HepG2 (cell line): ENCODE results near the gene CHST13.

Source experiments
- ETS1 ChIP-seq: sonication (generic); formaldehyde crosslinking; IDR thresholded peaks from 2 replicates; pipeline ENCODE4 v1.4.0; 2020; ENCODE audit warnings: missing genetic modification reagents
- FOXA1 ChIP-seq, 2 experiments: fragments of 450-650 bp in 1 of 2; sonication (generic) in 1 of 2; formaldehyde crosslinking in 1 of 2; IDR thresholded peaks; 2 replicates each; pipeline versions ENCODE4 v1.4.0 to v1.6.1; 2016 to 2020; ENCODE audit warnings: missing genetic modification reagents in 1 of 2
- FOXO4 ChIP-seq: sonication (generic); formaldehyde crosslinking; conservative IDR thresholded peaks from 2 replicates; pipeline ENCODE4 v1.8.1; 2023; ENCODE audit warnings: missing genetic modification reagents
- MAZ ChIP-seq, 2 experiments: sonication (generic) in 1 of 2; formaldehyde crosslinking in 1 of 2; IDR thresholded peaks; 2 replicates each; pipeline versions ENCODE4 v1.5.0 to v1.6.1; 2012 to 2020; ENCODE audit warnings: low read depth in 2 of 2, mild to moderate bottlenecking in 2 of 2, borderline replicate concordance in 1 of 2, improper control_type of control experiment in 1 of 2, low read length in 1 of 2, missing genetic modification reagents in 1 of 2, moderate library complexity in 1 of 2
- PAX8 ChIP-seq: sonication (generic); formaldehyde crosslinking; IDR thresholded peaks from 2 replicates; pipeline ENCODE4 v1.8.0; 2022; ENCODE audit warnings: mild to moderate bottlenecking, missing genetic modification reagents, borderline replicate concordance
- POLR2AphosphoS5 ChIP-seq: IDR thresholded peaks from 2 replicates; pipeline ENCODE4 v1.6.1; 2012; ENCODE audit warnings: low read depth, low read length
- TEAD2 ChIP-seq: sonication (generic); formaldehyde crosslinking; IDR thresholded peaks from 2 replicates; pipeline ENCODE4 v1.9.0; 2021; ENCODE audit warnings: missing genetic modification reagents
- ZNF30 ChIP-seq: sonication (generic); formaldehyde crosslinking; IDR thresholded peaks from 2 replicates; pipeline ENCODE4 v1.5.0; 2020; ENCODE audit warnings: mild to moderate bottlenecking, missing genetic modification reagents

- no peak for TF ChIP-seq PAX8
- no peak for TF ChIP-seq FOXA1 (IDR thresholded peaks at IDR 0.05)
- TF ChIP-seq FOXA1 (CRISPR knock-in tag; IDR thresholded peaks at IDR 0.05) = no peak
- TF ChIP-seq POLR2AphosphoS5 = no peak
- TF ChIP-seq MAZ (IDR thresholded peaks at IDR 0.05; ENCODE audit: borderline replicate concordance, low read depth, low read length) = no peak
- no peak for TF ChIP-seq MAZ (CRISPR knock-in tag; IDR thresholded peaks at IDR 0.05; ENCODE audit: low read depth)
- TF ChIP-seq ETS1 (CRISPR knock-in tag) = no peak
- no peak for TF ChIP-seq FOXO4 (CRISPR knock-in tag)
- no peak for TF ChIP-seq ZNF30 (CRISPR knock-in tag)
- TF ChIP-seq TEAD2 (CRISPR knock-in tag) = no peak
Observed at GRCh38 chr3:126487151-126487771, 36.7 kb upstream of the CHST13 start.
